GM12874 (cell line): ENCODE results near the gene XDH.

Source experiments
- CTCF ChIP-seq: IDR thresholded peaks from 2 replicates; pipeline ENCODE4 v1.5.1; 2011; ENCODE audit warnings: low read depth, mild to moderate bottlenecking, control low read depth, low read length, moderate library complexity; ENCODE audit not compliant: insufficient read depth

The XDH gene

GRCh38 chr2:31339696-31340095, 74.8 kb downstream of the XDH start:
- TF ChIP-seq CTCF = no peak

GRCh38 chr2:31337860-31338259, 76.7 kb downstream of the XDH start:
- TF ChIP-seq CTCF = no peak

- TF ChIP-seq CTCF = no peak
Observed at GRCh38 chr2:31337197-31337596, 77.3 kb downstream of the XDH start.

- TF ChIP-seq CTCF = no peak
Observed at GRCh38 chr2:31335921-31336585, 78.5 kb downstream of the XDH start.

GRCh38 chr2:31334311-31335026, 80.1 kb downstream of the XDH start:
- no peak for TF ChIP-seq CTCF

- peak; percentile 84 for TF ChIP-seq CTCF
Observed at GRCh38 chr2:31333527-31334183, 80.9 kb downstream of the XDH start.

- TF ChIP-seq CTCF = no peak
Observed at GRCh38 chr2:31333046-31333445, 81.5 kb downstream of the XDH start.
